T1000 (cell line): ENCODE results near the gene SAPCD2.
"Not testable (repeated sequence)": the region's sequence is repeated elsewhere in the genome, so short reads cannot be mapped to it uniquely, and the experiment has no call there.

Experiments
- DNase-seq: peaks from one replicate; lab custom pipeline; 2025; ENCODE audit warnings: mixed read lengths; lab: John Stamatoyannopoulos, UW

The SAPCD2 gene

GRCh38 chr9:137070201-137070905 lies at the start of gene SAPCD2:
TSS of gene SAPCD2 (minus strand) at chr9:137070557. CDS start at chr9:137070460, 97 bp downstream.
- peak; percentile 65 for DNase-seq

- DNase-seq, result not testable (repeated sequence)
Measured at GRCh38 chr9:137118092-137118603, 47.8 kb upstream of the SAPCD2 start.

- no peak for DNase-seq
Measured at GRCh38 chr9:137117269-137117731, 46.9 kb upstream of the SAPCD2 start.

- DNase-seq, result no peak
Measured at GRCh38 chr9:137116728-137117127, 46.4 kb upstream of the SAPCD2 start.

- no peak for DNase-seq
Measured at GRCh38 chr9:137116027-137116507, 45.7 kb upstream of the SAPCD2 start.

- no peak for DNase-seq
Measured at GRCh38 chr9:137115394-137116026, 45.2 kb upstream of the SAPCD2 start.

GRCh38 chr9:137114613-137115393 lies 44.4 kb upstream of the SAPCD2 start, which contains the start of gene DPP7:
TSS of gene DPP7 (minus strand) at chr9:137114733. CDS start at chr9:137114713, 20 bp downstream.
- DNase-seq, result peak; percentile 35

- DNase-seq, result no peak
Measured at GRCh38 chr9:137114220-137114612, 43.9 kb upstream of the SAPCD2 start.

GRCh38 chr9:137113385-137114159 lies 43.2 kb upstream of the SAPCD2 start:
- no peak for DNase-seq

- DNase-seq, result no peak
Measured at GRCh38 chr9:137112564-137113384, 42.4 kb upstream of the SAPCD2 start.

GRCh38 chr9:137111788-137112563 lies 41.6 kb upstream of the SAPCD2 start:
- no peak for DNase-seq

GRCh38 chr9:137110911-137111787 lies 40.8 kb upstream of the SAPCD2 start:
- no peak for DNase-seq

- DNase-seq, result no peak
Measured at GRCh38 chr9:137110147-137110910, 40.0 kb upstream of the SAPCD2 start.

- no peak for DNase-seq
Measured at GRCh38 chr9:137109250-137110146, 39.1 kb upstream of the SAPCD2 start.

GRCh38 chr9:137108608-137109249 lies 38.4 kb upstream of the SAPCD2 start:
- DNase-seq, result no peak

GRCh38 chr9:137107982-137108381 lies 37.6 kb upstream of the SAPCD2 start:
- no peak for DNase-seq
